IPS-20b (cell line): ENCODE data around the gene ATP10B.
"Not testable (repeated sequence)": the region's sequence is repeated elsewhere in the genome, so short reads cannot be mapped to it uniquely, and the experiment has no call there.

Experiments
- H3K27ac ChIP-seq: one replicate; pipeline ENCODE4 v1.5.1; 2013; ENCODE audit warnings: low read length
- H3K27me3 ChIP-seq: 2 replicates; pipeline ENCODE4 v1.6.1; 2013; ENCODE audit warnings: mild to moderate bottlenecking, low read length, inconsistent platforms; ENCODE audit not compliant: insufficient read depth
- H3K36me3 ChIP-seq: 2 replicates; pipeline ENCODE4 v1.6.1; 2013; ENCODE audit warnings: low read depth, mild to moderate bottlenecking, inconsistent platforms, low read length, moderate library complexity; ENCODE audit not compliant: insufficient read depth
- H3K4me1 ChIP-seq: 2 replicates; pipeline ENCODE4 v1.6.1; 2013; ENCODE audit warnings: mild to moderate bottlenecking, control low read depth, inconsistent platforms, low read length, moderate library complexity; ENCODE audit not compliant: insufficient read depth
- H3K4me3 ChIP-seq: 2 replicates; pipeline ENCODE4 v1.5.1; 2013; ENCODE audit warnings: mild to moderate bottlenecking, low read length, inconsistent platforms
- H3K9ac ChIP-seq: 2 replicates; pipeline ENCODE4 v1.6.1; 2013; ENCODE audit warnings: low read depth, mild to moderate bottlenecking, inconsistent platforms, low read length, moderate library complexity
- H3K9me3 ChIP-seq: 2 replicates; pipeline ENCODE4 v1.6.1; 2013; ENCODE audit warnings: mild to moderate bottlenecking, low read depth, low read length, inconsistent platforms; ENCODE audit not compliant: insufficient read depth

ATP10B gene

GRCh38 chr5:160844177-160844576 is 7.8 kb downstream of the ATP10B start:
- Histone ChIP-seq H3K4me3 (no peak overlapping the region), H3K4me1 (no peaks in the 10 kb centered on the region), H3K9ac (no peak overlapping the region), H3K27ac (no peak overlapping the region), H3K27me3 (no peaks in the 10 kb centered on the region), H3K36me3 (no peaks in the 10 kb centered on the region), H3K9me3 (no peaks in the 10 kb centered on the region)

- no peak overlapping the region for H3K4me3 ChIP-seq
- H3K9me3 ChIP-seq, result no peaks in the 10 kb centered on the region
- H3K36me3 ChIP-seq, result no peaks in the 10 kb centered on the region
- H3K27me3 ChIP-seq, result no peaks in the 10 kb centered on the region
- no peak overlapping the region for H3K9ac ChIP-seq
- no peaks in the 10 kb centered on the region for H3K4me1 ChIP-seq
- no peak overlapping the region for H3K27ac ChIP-seq
These were observed 8.8 kb downstream of the ATP10B start for GRCh38 chr5:160843240-160843639.

DNA sequence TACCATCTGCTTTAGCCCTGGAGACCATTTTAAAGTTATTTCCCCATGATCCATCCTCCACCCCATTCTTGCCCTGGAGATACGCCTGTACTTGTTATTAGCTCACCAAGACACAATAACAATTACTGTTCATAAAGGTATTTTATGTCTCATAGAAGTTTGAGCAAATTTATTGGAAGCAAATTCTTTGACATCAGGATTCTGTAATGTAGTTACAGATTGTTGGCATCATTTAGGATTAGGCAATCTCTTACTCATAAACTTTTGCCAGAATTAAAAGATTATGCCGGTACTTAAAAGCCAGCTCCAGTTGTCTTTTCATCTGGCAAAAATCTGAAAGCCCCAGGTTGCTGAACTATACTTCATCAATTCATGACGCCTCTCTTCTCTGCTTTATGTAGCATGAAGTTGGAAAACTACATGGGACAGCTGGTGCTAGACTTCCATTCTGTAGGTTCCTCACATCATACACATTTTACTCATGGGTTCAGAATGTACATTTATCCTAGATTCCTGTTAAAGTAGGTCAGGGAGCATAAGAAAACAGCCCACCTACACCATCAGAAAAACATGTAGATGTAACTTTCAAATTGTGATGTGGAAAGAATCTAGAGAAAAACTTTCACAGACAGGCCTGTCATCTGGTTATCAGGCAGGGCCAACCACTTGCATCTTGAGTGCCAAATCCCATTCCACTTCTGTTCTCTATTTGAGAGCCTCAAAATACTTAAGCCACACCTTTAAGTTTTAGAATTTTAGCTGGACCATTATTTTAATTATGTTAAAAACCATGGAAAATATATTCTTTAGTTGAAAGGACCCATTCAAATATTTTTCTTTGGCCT is 14.0 kb downstream of the ATP10B start:
- Histone ChIP-seq H3K27me3 (no peaks in the 10 kb centered on the region), H3K36me3 (no peaks in the 10 kb centered on the region), H3K4me1 (no peaks in the 10 kb centered on the region), H3K4me3 (no peak overlapping the region), H3K27ac (no peak overlapping the region), H3K9ac (no peak overlapping the region), H3K9me3 (no peaks in the 10 kb centered on the region)

GRCh38 chr5:160837211-160837610 is 14.8 kb downstream of the ATP10B start:
- H3K36me3 ChIP-seq, result no peaks in the 10 kb centered on the region
- no peak overlapping the region for H3K9ac ChIP-seq
- H3K9me3 ChIP-seq, result no peaks in the 10 kb centered on the region
- H3K4me3 ChIP-seq, result no peak overlapping the region
- H3K4me1 ChIP-seq, result no peaks in the 10 kb centered on the region
- no peaks in the 10 kb centered on the region for H3K27me3 ChIP-seq
- H3K27ac ChIP-seq, result no peak overlapping the region

GRCh38 chr5:160835818-160836528 is 16.0 kb downstream of the ATP10B start:
- H3K9me3 ChIP-seq, result no peaks in the 10 kb centered on the region
- H3K27ac ChIP-seq, result no peak overlapping the region
- no peaks in the 10 kb centered on the region for H3K27me3 ChIP-seq
- no peak overlapping the region for H3K4me3 ChIP-seq
- no peaks in the 10 kb centered on the region for H3K4me1 ChIP-seq
- no peak overlapping the region for H3K9ac ChIP-seq
- H3K36me3 ChIP-seq, result no peaks in the 10 kb centered on the region

GRCh38 chr5:160835376-160835775 is 16.6 kb downstream of the ATP10B start:
- H3K4me1 ChIP-seq, result no peaks in the 10 kb centered on the region
- H3K9ac ChIP-seq, result no peak overlapping the region
- H3K27me3 ChIP-seq, result no peaks in the 10 kb centered on the region
- H3K4me3 ChIP-seq, result no peak overlapping the region
- no peak overlapping the region for H3K27ac ChIP-seq
- H3K9me3 ChIP-seq, result no peaks in the 10 kb centered on the region
- H3K36me3 ChIP-seq, result no peaks in the 10 kb centered on the region

DNA sequence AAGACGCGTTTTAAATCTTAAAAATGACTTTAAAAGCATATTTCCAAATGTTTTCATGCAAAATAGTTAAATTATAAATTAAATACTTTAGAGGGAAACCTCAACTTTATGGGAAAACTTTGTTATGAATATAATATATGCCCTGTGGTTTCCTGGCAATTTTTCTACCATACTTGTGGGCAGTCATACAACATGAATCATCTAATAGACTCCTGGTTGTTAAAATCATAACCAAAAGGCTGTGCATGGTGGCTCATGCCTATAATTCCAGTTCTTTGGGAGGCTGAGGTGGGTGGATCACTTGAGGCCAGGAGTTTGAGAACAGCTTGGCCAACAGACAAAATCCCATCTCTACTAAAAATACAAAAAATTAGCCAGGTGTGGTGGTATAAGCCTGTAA is 18.2 kb downstream of the ATP10B start:
- Histone ChIP-seq H3K36me3 (no peaks in the 10 kb centered on the region), H3K27ac (no peak overlapping the region), H3K4me3 (no peak overlapping the region), H3K4me1 (no peaks in the 10 kb centered on the region), H3K9me3 (no peaks in the 10 kb centered on the region), H3K9ac (no peak overlapping the region), H3K27me3 (no peaks in the 10 kb centered on the region)

GRCh38 chr5:160831801-160832200 is 20.2 kb downstream of the ATP10B start:
- Histone ChIP-seq H3K36me3 (no peaks in the 10 kb centered on the region), H3K9ac (no peak overlapping the region), H3K9me3 (no peaks in the 10 kb centered on the region), H3K4me1 (no peaks in the 10 kb centered on the region), H3K4me3 (no peak overlapping the region), H3K27me3 (no peaks in the 10 kb centered on the region), H3K27ac (no peak overlapping the region)

DNA sequence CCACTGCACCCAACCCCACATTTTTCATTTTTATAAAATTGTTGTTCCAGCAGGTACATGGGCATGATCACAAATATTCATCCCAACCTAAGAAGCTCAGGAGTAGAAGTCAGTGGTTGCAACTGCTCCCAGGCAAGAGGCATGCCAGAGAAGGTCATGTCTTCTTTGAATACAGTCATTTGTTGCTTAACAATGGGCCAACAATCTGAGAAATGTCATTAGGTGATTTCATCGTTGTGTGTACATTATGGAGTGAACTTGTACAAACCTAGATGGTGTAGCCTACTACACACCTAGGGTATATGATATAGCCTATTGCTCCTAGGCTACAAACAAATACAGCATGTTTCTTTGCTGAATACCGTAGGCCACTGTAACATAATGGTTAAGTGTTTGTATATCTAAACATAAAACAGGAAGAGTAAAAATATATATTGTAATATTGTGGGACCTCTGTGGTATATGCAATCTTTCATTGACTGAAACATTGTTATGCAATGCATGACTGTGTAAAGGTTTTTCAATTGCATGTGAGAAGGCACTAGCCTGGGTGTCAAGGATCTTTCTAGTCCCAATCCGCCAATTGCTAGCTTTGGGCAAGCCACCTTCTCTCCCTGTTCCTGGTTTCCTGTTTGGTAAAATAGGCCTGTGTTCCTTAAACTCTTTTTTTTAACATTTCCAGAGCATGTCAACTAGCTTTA is 27.6 kb downstream of the ATP10B start:
- no peaks in the 10 kb centered on the region for H3K4me1 ChIP-seq
- H3K36me3 ChIP-seq, result no peaks in the 10 kb centered on the region
- no peaks in the 10 kb centered on the region for H3K27me3 ChIP-seq
- no peak overlapping the region for H3K9ac ChIP-seq
- H3K4me3 ChIP-seq, result no peak overlapping the region
- peaks cover 12% of the 10 kb centered on the region for H3K9me3 ChIP-seq
- no peak overlapping the region for H3K27ac ChIP-seq

DNA sequence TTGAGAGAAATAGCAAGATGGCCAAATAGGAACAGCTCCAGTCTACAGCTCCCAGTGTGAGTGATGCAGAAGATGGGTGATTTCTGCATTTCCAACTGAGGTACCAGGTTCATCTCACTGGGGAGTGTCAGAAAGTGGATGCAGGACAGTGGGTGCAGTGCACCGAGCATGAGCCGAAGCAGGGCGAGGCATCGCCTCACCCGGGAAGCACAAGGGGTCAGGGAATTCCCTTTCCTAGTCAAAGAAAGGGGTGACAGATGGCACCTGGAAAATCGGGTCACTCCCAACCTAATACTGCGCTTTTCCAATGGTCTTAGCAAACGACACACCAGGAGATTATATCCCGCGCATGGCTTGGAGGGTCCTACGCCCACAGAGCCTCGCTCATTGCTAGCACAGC is 39.0 kb downstream of the ATP10B start:
- H3K4me3 ChIP-seq, H3K9ac ChIP-seq, H3K4me1 ChIP-seq, H3K27ac ChIP-seq, H3K27me3 ChIP-seq, H3K36me3 ChIP-seq: not testable (repeated sequence)
- H3K9me3 ChIP-seq, result peaks cover 23% of the 10 kb centered on the region

- no peaks in the 10 kb centered on the region for H3K27me3 ChIP-seq
- no peaks in the 10 kb centered on the region for H3K4me1 ChIP-seq
- no peaks in the 10 kb centered on the region for H3K9me3 ChIP-seq
- no peak overlapping the region for H3K27ac ChIP-seq
- H3K9ac ChIP-seq, result no peak overlapping the region
- no peaks in the 10 kb centered on the region for H3K36me3 ChIP-seq
- no peak overlapping the region for H3K4me3 ChIP-seq
These were observed 46.6 kb downstream of the ATP10B start for GRCh38 chr5:160805376-160805775.

GRCh38 chr5:160802592-160802991 is 49.4 kb downstream of the ATP10B start:
- no peaks in the 10 kb centered on the region for H3K27me3 ChIP-seq
- no peaks in the 10 kb centered on the region for H3K4me1 ChIP-seq
- H3K9me3 ChIP-seq, result no peaks in the 10 kb centered on the region
- H3K9ac ChIP-seq, result no peak overlapping the region
- no peak overlapping the region for H3K4me3 ChIP-seq
- H3K36me3 ChIP-seq, result no peaks in the 10 kb centered on the region
- H3K27ac ChIP-seq, result no peak overlapping the region
